SKM-1 treated with dmso at 0.1 percent for 144 hours (cell line): ENCODE data around the gene TRMT2A.

Experiments
- DNase-seq: peaks from one replicate; lab custom pipeline; 2025; ENCODE audit not compliant: unreplicated experiment; lab: John Stamatoyannopoulos, UW

Gene TRMT2A

GRCh38 chr22:20135806-20136602 lies 19.0 kb upstream of the TRMT2A start:
- DNase-seq = no peak

- no peak for DNase-seq
Measured at GRCh38 chr22:20135265-20135664, 18.2 kb upstream of the TRMT2A start.

GRCh38 chr22:20133930-20134549 lies 17.0 kb upstream of the TRMT2A start:
- DNase-seq = no peak

DNA sequence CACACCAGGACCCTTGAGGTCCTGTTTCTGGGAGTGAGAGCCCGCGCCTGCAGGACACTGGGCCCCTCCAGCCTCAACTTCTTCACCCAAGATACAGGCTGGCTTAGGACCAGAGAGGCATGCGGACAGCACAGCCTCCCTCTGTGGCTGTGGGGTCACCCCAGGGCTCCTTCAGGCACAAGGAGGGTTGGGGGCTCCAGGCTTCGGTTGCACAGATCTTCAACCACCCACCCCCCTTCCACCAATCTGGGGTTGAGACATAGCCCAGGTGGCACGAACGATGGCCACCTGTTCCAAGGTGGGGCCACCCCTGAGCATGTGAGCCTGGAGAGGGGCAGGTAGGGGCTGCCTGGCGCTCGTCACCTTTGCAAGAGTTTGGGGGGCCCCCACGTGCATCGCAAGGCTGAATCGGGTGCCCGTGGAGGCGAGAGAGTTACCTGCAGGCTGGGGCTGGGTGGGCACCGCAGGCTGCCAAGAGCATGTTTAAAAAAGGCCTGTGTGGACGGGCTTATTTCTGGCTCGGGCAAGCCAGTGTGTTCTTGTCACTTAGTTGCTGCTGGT lies 15.7 kb upstream of the TRMT2A start:
- DNase-seq = no peak

GRCh38 chr22:20131859-20132685 lies 15.0 kb upstream of the TRMT2A start:
- DNase-seq = no peak

DNA sequence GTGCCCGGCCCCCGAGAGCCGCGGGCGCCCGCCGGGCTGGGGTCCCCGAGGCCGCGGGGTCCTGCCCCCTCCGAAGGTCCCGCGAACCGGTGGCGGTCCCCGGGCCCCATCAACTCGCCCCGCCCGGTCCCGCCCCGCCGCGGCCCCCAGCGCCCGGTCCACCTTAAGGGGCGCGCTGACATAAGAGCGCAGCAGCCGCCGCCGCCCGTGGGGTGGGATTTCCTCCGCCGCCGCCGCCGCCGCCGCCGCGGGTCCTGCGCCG lies 14.5 kb upstream of the TRMT2A start, which contains the start of gene ZDHHC8:
Gene ZDHHC8, plus strand, starts transcription at position 208 of the 262 bp plus-strand sequence. CDS start 144 bp downstream, outside the sequence.
- no peak for DNase-seq

GRCh38 chr22:20130731-20131596 lies 13.9 kb upstream of the TRMT2A start:
- no peak for DNase-seq

- no peak for DNase-seq
Measured at GRCh38 chr22:20130319-20130718, 13.3 kb upstream of the TRMT2A start.

DNA sequence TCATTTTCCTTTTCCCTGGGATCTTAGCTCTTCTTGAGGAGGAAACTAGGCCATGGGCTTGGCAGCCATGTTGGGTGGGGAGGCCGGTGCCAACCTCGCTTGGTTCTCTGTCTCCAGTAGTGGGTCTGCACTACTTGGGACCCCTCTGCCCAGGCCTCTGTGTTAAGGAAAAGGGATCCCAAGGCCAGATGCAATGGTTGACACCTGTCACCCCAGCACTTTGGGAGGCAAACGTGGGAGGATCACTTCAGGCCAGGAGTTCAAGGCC lies 12.7 kb upstream of the TRMT2A start:
- no peak for DNase-seq

DNA sequence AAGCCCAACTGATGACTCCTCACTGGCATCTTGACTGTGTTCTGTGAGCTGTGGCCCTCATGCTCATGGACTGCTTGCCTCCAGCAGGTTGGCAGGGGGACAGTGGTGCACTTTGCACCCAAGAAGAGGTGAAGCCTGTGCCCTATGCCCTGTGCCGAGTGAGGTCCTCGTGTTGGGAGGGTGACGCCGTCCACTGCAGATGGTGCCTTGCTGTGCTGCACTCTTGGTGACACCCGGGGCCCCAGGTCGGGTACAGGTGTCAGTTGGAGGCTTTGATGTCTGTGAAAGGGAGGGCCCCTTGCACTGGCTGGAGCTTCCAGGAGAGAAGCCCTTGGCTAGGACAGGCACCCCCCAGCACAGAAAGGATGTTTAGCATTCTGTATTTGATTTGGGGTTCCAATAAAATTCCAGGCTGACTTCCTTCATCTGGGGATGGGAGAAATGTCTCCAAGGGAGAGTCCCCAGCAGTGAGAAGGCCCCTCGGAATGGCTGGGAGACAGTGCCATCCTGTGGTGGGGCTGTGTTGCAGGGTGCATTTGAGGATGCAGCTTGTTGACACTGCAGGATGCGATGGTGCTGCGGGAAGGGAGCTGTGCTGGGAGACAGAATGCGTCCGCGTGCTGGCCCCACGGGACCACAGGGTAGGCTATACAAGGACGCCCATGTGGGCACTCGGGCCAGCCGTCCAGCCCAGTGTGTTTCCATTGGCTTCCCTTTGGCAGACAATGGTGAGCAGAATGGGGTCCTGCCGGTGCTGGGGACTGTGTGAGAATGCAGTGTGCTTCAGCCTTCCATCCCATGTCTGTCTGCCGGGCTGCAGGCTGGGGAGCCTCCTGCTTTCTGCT lies 12.1 kb upstream of the TRMT2A start:
- DNase-seq = no peak

DNA sequence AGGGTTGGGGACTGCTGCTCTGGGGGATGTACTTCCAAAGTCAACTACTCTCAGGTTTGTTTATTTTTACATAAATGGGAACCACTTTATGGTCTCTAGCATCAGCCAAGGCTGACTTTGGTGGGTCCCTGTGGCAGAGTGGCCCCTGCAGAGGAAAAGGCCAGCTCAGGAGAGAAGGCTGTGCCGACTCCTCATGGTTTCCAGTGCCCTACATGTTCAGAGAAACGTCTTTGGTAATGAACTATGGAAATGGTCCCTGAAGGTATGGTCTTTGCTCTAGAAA lies 11.5 kb upstream of the TRMT2A start:
- no peak for DNase-seq

DNA sequence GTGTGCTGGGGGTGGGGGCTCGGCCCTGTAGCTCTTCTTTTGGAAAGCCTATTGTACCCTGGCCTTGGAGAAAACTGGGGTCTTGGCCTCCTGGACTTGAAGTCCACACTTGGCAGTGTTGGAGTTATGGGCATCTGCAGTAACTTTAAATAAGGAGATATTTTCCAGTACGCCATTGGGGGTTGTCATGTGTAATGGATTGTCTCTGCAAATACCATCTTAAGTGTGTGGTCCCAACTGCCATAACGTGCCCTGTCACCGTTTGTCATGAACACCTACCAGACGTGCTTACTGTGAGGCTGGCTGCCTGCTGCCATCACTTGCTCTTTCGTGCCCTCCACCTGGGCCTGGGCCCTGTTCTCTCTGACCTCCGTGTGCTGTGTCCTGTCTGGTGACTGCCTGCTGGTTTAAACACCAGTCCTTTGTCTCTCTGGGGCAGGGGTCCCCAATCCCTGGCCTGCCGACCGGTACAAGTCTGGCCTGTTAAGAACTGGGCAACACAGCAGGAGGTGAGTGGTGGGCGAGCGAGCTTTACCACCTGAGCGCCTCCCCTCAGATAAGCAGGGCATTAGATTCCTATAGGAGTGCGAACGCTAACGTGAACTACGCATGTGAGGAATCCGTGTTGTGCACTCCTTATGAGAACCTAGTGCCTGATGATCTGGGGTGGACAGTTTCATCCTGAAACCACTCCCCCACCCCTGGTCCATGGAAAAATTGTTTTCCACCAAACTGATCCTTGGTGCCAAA lies 11.0 kb upstream of the TRMT2A start:
- DNase-seq = no peak

DNA sequence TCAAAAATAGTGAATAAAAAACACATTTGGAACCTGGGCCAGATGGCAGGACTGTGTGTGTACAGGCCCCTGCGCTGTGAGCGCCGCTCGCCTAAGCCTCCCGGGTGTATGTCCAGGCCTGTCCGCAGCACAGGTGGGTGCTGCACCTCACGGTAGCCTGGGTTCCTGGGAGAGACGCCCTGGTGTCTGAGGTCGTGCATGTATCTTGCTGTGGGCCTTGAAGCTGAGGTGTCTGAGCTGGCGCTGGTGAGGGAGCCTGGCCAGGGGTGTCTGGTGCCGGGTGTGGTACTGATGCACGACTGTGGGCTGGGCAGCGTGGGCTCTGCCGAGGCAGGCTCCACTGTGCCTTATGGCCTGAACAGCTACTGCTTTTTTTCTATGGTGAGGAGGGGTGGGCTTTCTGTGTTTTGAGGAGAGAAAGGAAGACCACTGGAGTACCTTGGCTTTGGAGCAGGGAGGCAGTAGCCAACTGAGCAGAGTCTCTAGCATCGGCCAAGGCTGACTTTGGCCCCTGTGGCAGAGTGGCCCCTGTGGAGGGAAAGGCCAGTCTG lies 10.4 kb upstream of the TRMT2A start:
- no peak for DNase-seq

DNA sequence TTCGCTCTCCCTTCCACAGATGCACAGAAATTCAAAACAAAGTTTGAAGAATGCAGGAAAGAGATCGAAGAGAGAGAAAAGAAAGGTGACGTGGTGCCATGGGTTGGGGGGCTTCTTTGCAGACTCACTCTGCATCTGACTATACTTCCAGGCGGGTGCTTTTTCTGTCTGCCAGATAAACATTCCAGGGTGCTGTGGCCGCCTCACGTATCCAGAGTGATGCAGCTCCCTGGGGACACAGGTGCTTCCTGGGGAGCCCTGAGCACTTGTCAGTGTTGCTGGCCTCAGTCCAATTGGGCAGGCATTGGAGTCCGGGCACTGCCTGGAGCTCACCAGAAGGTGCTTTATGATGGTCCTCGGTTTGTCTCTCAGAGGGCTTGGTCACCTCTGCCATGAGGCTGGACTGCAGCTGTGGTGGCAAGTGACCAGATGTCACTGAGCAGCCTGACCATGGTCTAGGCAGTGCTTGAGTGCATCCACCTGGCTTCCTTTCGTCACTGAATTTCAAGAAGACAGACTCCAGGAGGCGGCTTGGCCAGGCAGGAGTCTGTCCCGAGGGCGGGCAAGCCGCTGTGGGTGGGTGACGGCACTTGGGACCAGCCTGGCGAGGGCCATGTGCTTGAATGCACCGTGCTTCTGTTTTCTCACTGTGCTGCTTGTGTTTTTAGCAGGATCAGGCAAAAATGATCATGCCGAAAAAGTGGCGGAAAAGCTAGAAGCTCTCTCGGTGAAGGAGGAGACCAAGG lies 9.4 kb upstream of the TRMT2A start:
- no peak for DNase-seq

GRCh38 chr22:20125201-20126174 lies 8.5 kb upstream of the TRMT2A start:
- no peak for DNase-seq

- DNase-seq = no peak
Measured at GRCh38 chr22:20124083-20124787, 7.2 kb upstream of the TRMT2A start.
